H9 (cell line): Measurements from ENCODE around the gene CXXC1. TPM values are rescaled to one million over a fixed set of nuclear protein-coding genes. Genes with fewer than 3 reads are reported as not detected.
A peak's percentile ranks its signal among the peaks of the same experiment; 100 is the strongest.

Experiments
- DNase-seq: peaks from one replicate; pipeline ENCODE4 v3.0.0-alpha.2; 2017
- H2AFZ ChIP-seq: one replicate; pipeline ENCODE4 v1.6.1; 2013; ENCODE audit warnings: mild to moderate bottlenecking, low read length, control low read depth, moderate library complexity
- H2AK5ac ChIP-seq: 2 replicates; pipeline ENCODE4 v1.6.1; 2013; ENCODE audit warnings: low read length, control low read depth, mixed read lengths; ENCODE audit not compliant: insufficient read length
- H2BK120ac ChIP-seq: one replicate; pipeline ENCODE4 v1.6.1; 2013; ENCODE audit warnings: low read depth, mild to moderate bottlenecking, low read length, control low read depth, inconsistent platforms; ENCODE audit not compliant: poor library complexity, severe bottlenecking
- H2BK12ac ChIP-seq: 2 replicates; pipeline ENCODE4 v1.6.1; 2013; ENCODE audit warnings: low read length, control low read depth, mixed read lengths, low read depth; ENCODE audit not compliant: insufficient read length
- H2BK15ac ChIP-seq: 2 replicates; pipeline ENCODE4 v1.6.1; 2013; ENCODE audit warnings: low read depth, low read length, control low read depth
- H2BK20ac ChIP-seq: one replicate; pipeline ENCODE4 v1.6.1; 2013; ENCODE audit warnings: low read depth, mild to moderate bottlenecking, low read length, control low read depth, inconsistent platforms; ENCODE audit not compliant: poor library complexity, severe bottlenecking
- H2BK5ac ChIP-seq: 2 replicates; pipeline ENCODE4 v1.6.1; 2013; ENCODE audit warnings: low read length, control low read depth, mixed read lengths; ENCODE audit not compliant: insufficient read length
- H3K14ac ChIP-seq: 2 replicates; pipeline ENCODE4 v1.6.1; 2013; ENCODE audit warnings: low read length, control low read depth; ENCODE audit not compliant: insufficient read depth
- H3K18ac ChIP-seq: 2 replicates; pipeline ENCODE4 v1.6.1; 2013; ENCODE audit warnings: low read depth, mild to moderate bottlenecking, mixed read lengths, low read length, control low read depth; ENCODE audit not compliant: insufficient read length
- H3K23ac ChIP-seq: 2 replicates; pipeline ENCODE4 v1.6.1; 2013; ENCODE audit warnings: low read length, control low read depth, mixed read lengths, low read depth; ENCODE audit not compliant: insufficient read length
- H3K23me2 ChIP-seq: 2 replicates; pipeline ENCODE4 v1.6.1; 2013; ENCODE audit warnings: low read depth, mild to moderate bottlenecking, mixed read lengths, low read length, control low read depth; ENCODE audit not compliant: insufficient read length, poor library complexity, severe bottlenecking
- H3K27ac ChIP-seq: 2 replicates; pipeline ENCODE4 v1.5.1; 2013; ENCODE audit warnings: low read length, control low read depth, mixed read lengths, low read depth; ENCODE audit not compliant: insufficient read length
- H3K27me3 ChIP-seq: 2 replicates; pipeline ENCODE4 v1.6.1; 2013; ENCODE audit warnings: low read length, control low read depth, inconsistent platforms; ENCODE audit not compliant: insufficient read depth
- H3K4ac ChIP-seq: 2 replicates; pipeline ENCODE4 v1.6.1; 2013; ENCODE audit warnings: low read depth, mild to moderate bottlenecking, control low read depth, inconsistent platforms, low read length, moderate library complexity
- H3K4me1 ChIP-seq: 2 replicates; pipeline ENCODE4 v1.6.1; 2013; ENCODE audit warnings: low read length, control low read depth, inconsistent platforms; ENCODE audit not compliant: insufficient read depth
- H3K4me2 ChIP-seq: 2 replicates; pipeline ENCODE4 v1.6.1; 2013; ENCODE audit warnings: low read length, control low read depth, mixed read lengths; ENCODE audit not compliant: insufficient read length, insufficient read depth
- H3K56ac ChIP-seq: 2 replicates; pipeline ENCODE4 v1.6.1; 2013; ENCODE audit warnings: low read depth, mild to moderate bottlenecking, mixed read lengths, low read length, control low read depth; ENCODE audit not compliant: insufficient read length
- H3K79me1 ChIP-seq: 2 replicates; pipeline ENCODE4 v1.6.1; 2013; ENCODE audit warnings: low read depth, mild to moderate bottlenecking, moderate library complexity, low read length, control low read depth, inconsistent platforms; ENCODE audit not compliant: insufficient read depth, poor library complexity, severe bottlenecking
- H3K79me2 ChIP-seq: 2 replicates; pipeline ENCODE4 v1.6.1; 2013; ENCODE audit warnings: low read length, control low read depth, inconsistent platforms; ENCODE audit not compliant: insufficient read depth
- H3K9ac ChIP-seq: 2 replicates; pipeline ENCODE4 v1.6.1; 2013; ENCODE audit warnings: low read length, control low read depth, mixed read lengths; ENCODE audit not compliant: insufficient read length; ENCODE audit errors: extremely low read depth
- H3K9me3 ChIP-seq: one replicate; pipeline ENCODE4 v1.6.1; 2013; ENCODE audit warnings: low read depth, low read length, inconsistent platforms; ENCODE audit not compliant: control insufficient read depth
- H3T11ph ChIP-seq: one replicate; pipeline ENCODE4 v1.6.1; 2013; ENCODE audit warnings: mild to moderate bottlenecking, low read length, control low read depth, inconsistent platforms
- H4K20me1 ChIP-seq: one replicate; pipeline ENCODE4 v1.6.1; 2013; ENCODE audit not compliant: control insufficient read depth, insufficient read length, insufficient read depth
- H4K5ac ChIP-seq: 2 replicates; pipeline ENCODE4 v1.6.1; 2013; ENCODE audit warnings: low read depth, mild to moderate bottlenecking, mixed read lengths, low read length, control low read depth; ENCODE audit not compliant: insufficient read length
- H4K8ac ChIP-seq: replicated peaks from 2 replicates; pipeline ENCODE4 v1.6.1; 2013; ENCODE audit warnings: low read length, control low read depth, mixed read lengths, low read depth; ENCODE audit not compliant: insufficient read length
- H4K91ac ChIP-seq: 2 replicates; pipeline ENCODE4 v1.6.1; 2013; ENCODE audit warnings: low read depth, mild to moderate bottlenecking, moderate library complexity, mixed read lengths, low read length, control low read depth; ENCODE audit not compliant: insufficient read length
- H3K27ac Mint-ChIP-seq, 3 experiments: 2 replicates in 2 of 3; 3 replicates in 1 of 3; pipeline ENCODE4 v1.8.0; 2020 to 2021; ENCODE audit warnings: mixed read lengths in 3 of 3, mild to moderate bottlenecking in 1 of 3, moderate library complexity in 1 of 3
- H3K27me3 Mint-ChIP-seq: 2 replicates; pipeline ENCODE4 v1.8.0; 2021; ENCODE audit warnings: low read depth, mild to moderate bottlenecking, moderate library complexity, mixed read lengths
- H3K36me3 Mint-ChIP-seq, 3 experiments: 2 replicates in 2 of 3; 3 replicates in 1 of 3; pipeline ENCODE4 v1.8.0; 2020 to 2021; ENCODE audit warnings: low read depth in 3 of 3, mixed read lengths in 3 of 3; ENCODE audit not compliant: insufficient read depth in 1 of 3
- H3K4me1 Mint-ChIP-seq, 2 experiments: 2 replicates each; pipeline ENCODE4 v1.8.0; 2020; ENCODE audit warnings: mixed read lengths in 2 of 2
- H3K4me3 Mint-ChIP-seq, 2 experiments: 2 replicates in 1 of 2; 3 replicates in 1 of 2; pipeline ENCODE4 v1.8.0; 2020 to 2021; ENCODE audit warnings: mild to moderate bottlenecking in 2 of 2, mixed read lengths in 2 of 2, moderate library complexity in 1 of 2
- H3K9me3 Mint-ChIP-seq, 2 experiments: 2 replicates in 1 of 2; 3 replicates in 1 of 2; pipeline ENCODE4 v1.8.0; 2020; ENCODE audit warnings: mild to moderate bottlenecking in 2 of 2, mixed read lengths in 2 of 2, moderate library complexity in 1 of 2
- CTCF ChIP-seq: fragments of 200-600 bp; sonication (generic); conservative IDR thresholded peaks from 3 replicates; pipeline ENCODE4 v1.8.0; 2021; ENCODE audit warnings: antibody characterized with exemption, mild to moderate bottlenecking
- WGBS: extraction: QIAGEN DNeasy Blood & Tissue Kit; methylation state at CpG from one replicate; pipeline ENCODE4 v1.1.7; 2013; ENCODE audit warnings: missing lambda C conversion rate, low lambda C conversion rate, mixed read lengths; ENCODE audit not compliant: insufficient read length; ENCODE audit errors: extremely low coverage; 5-methylcytosine and 5-hydroxymethylcytosine counted together
- long read RNA-seq: library from polyadenylated mRNA; unstranded; transcript quantifications from one replicate; pipeline ENCODE4 v2.0.0, GENCODE V29; 2020
- total RNA-seq: library from RNA; stranded (reverse); gene quantifications from 2 replicates; pipeline ENCODE4 v1.2.1, GENCODE V29; 2021

CXXC1 gene
- total RNA-seq, result 95.9 and 96.3 TPM in 2 replicates
- long read RNA-seq, transcript CXXC1-212 (15 exons, 2,242 nt), result minor isoform, 9 of 635 reads
- long read RNA-seq, transcript CXXC1-202 (15 exons, 2,280 nt), result minor isoform, 22 of 635 reads
- long read RNA-seq, transcript CXXC1-201 (15 exons, 2,936 nt), result major isoform, 438 of 635 reads
- long read RNA-seq, partial matches to known transcripts, result 14 of 635 reads
- long read RNA-seq, other reads (novel, unspliced or antisense), result 152 of 635 reads

GRCh38 chr18:50287441-50288347 lies at the start of gene CXXC1:
TSS of gene CXXC1 (minus strand) at chr18:50287692. CDS start at chr18:50287589, 103 bp downstream.
- no peak within 1 kb of the TSS for H4K5ac ChIP-seq
- peak; percentile 99 for DNase-seq
- H3K27ac ChIP-seq, result no peak within 1 kb of the TSS
- H2BK120ac ChIP-seq, result no peak within 1 kb of the TSS
- peak within 1 kb of the TSS; percentile 88 for H2AFZ ChIP-seq
- H4K20me1 ChIP-seq, result no peaks in the 10 kb centered on the region
- H2BK20ac ChIP-seq, result no peak within 1 kb of the TSS
- TF ChIP-seq CTCF, result peak; percentile 59
- H3K23me2 ChIP-seq, result peaks cover 10% of the 10 kb centered on the region
- WGBS, result no CpG with 5 or more reads among the region's 76 CpGs
- H3K14ac ChIP-seq, result 0 out of 2 replicates have a peak within 1 kb of the TSS, but pooled peaks have one; percentile 3
- H2BK12ac ChIP-seq, result no peak within 1 kb of the TSS
- peaks cover 5% of the 10 kb centered on the region; the same call in 1 of the 2 replicates for H3K27me3 Mint-ChIP-seq
- no peaks in the 10 kb centered on the region for H3K9me3 ChIP-seq
- H3K9ac ChIP-seq, result peak within 1 kb of the TSS; percentile 61
- H3K79me2 ChIP-seq, result no peaks in the 10 kb centered on the region
- H3K4me1 ChIP-seq, result no peaks in the 10 kb centered on the region
- no peak within 1 kb of the TSS for H2BK15ac ChIP-seq
- peak within 1 kb of the TSS; percentile 99 to 100 for H3K4me3 Mint-ChIP-seq
- H4K8ac ChIP-seq, result no peak within 1 kb of the TSS
- no peak within 1 kb of the TSS for H3T11ph ChIP-seq
- no peaks in the 10 kb centered on the region for H3K27me3 ChIP-seq
- no peaks in the 10 kb centered on the region for H3K79me1 ChIP-seq
- H2BK5ac ChIP-seq, result no peak within 1 kb of the TSS
- no peak within 1 kb of the TSS for H2AK5ac ChIP-seq
- no peaks in the 10 kb centered on the region; a peak in 1 of 5 replicates for H3K9me3 Mint-ChIP-seq
- peak within 1 kb of the TSS; percentile 85 for H3K4me2 ChIP-seq
- no peak within 1 kb of the TSS for H3K18ac ChIP-seq
- H3K27ac Mint-ChIP-seq, result peak within 1 kb of the TSS; percentile 94 to 98 (median 96)
- peaks cover 8 to 11% of the 10 kb centered on the region in 2 experiments for H3K4me1 Mint-ChIP-seq
- no peak within 1 kb of the TSS for H3K56ac ChIP-seq
- H4K91ac ChIP-seq, result no peak within 1 kb of the TSS
- no peak within 1 kb of the TSS for H3K23ac ChIP-seq
- H3K4ac ChIP-seq, result no peak within 1 kb of the TSS
- H3K36me3 Mint-ChIP-seq, result peaks cover 35 to 38% (median 37%) of the 10 kb centered on the region in 3 experiments; a peak in 6 of 7 replicates
